ENCODE measurements around the gene SULT1B1. TPM values are rescaled to one million over a fixed set of nuclear protein-coding genes. Genes with fewer than 3 reads are reported as not detected.

Gene SULT1B1
- total and polyA plus RNA-seq, 2 of the 8 experiments (the other 6 are each of a cell fraction or from before 2014, with no cell fraction given) = not detected

DNA sequence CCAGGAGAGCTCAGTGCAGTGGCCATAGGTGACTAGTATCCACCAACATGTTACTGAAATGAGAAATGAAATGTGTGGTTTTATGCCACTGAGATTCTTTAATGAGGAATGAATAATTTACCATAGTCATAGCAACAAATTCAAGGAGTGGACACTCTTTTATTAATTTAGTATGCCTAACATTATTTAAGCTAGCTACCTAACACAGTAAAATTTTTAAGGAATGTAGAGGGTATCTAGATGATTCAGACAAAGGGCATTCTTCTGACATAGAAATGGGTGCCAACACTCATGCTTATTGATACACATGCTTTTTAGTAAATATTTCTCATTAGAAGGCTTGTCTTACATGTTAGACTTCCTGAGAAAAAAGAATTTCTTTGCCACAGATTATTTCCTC lies 33.3 kb upstream of the SULT1B1 start (continued):
- no peak for TF ChIP-seq FOSL1 (IDR thresholded peaks at IDR 0.05; ENCODE audit: insufficient read depth, low read depth, low read length)
- TF ChIP-seq RFX5 (IDR thresholded peaks at IDR 0.05; ENCODE audit: borderline replicate concordance, low read depth, low read length) = no peak
- TF ChIP-seq KDM4A (IDR thresholded peaks at IDR 0.05; ENCODE audit: low read depth, low read length, severe bottlenecking) = no peak
- TF ChIP-seq MAFK (IDR thresholded peaks at IDR 0.05; ENCODE audit: low read depth, low read length) = no peak
- no peak for TF ChIP-seq KDM5A (IDR thresholded peaks at IDR 0.05; ENCODE audit: low read length)
